HG03025 (cell line): Measurements from ENCODE around the gene CELF2.

ENCODE experiments used
- ATAC-seq: cut with Tn5 transposase; IDR thresholded peaks from one replicate; pipeline ENCODE4 v1.9.1; 2021; ENCODE audit warnings: mild to moderate bottlenecking, moderate library complexity; ENCODE audit not compliant: unreplicated experiment, low FRiP score

The CELF2 gene

GRCh38 chr10:11091517-11092102 lies 73.9 kb downstream of the CELF2 start:
- ATAC-seq, result no peak

GRCh38 chr10:11093771-11094736 lies 76.4 kb downstream of the CELF2 start:
- no peak for ATAC-seq

GRCh38 chr10:11095374-11095801 lies 77.7 kb downstream of the CELF2 start:
- no peak for ATAC-seq

GRCh38 chr10:11096422-11096821 lies 78.8 kb downstream of the CELF2 start:
- ATAC-seq, result no peak

- ATAC-seq, result no peak
Observed at GRCh38 chr10:11097686-11098085, 80.0 kb downstream of the CELF2 start.

- no peak for ATAC-seq
Observed at GRCh38 chr10:11098666-11099065, 81.0 kb downstream of the CELF2 start.

GRCh38 chr10:11104772-11105675 lies 87.4 kb downstream of the CELF2 start:
- ATAC-seq, result no peak

- ATAC-seq, result no peak
Observed at GRCh38 chr10:11105676-11106004, 88.0 kb downstream of the CELF2 start.

- no peak for ATAC-seq
Observed at GRCh38 chr10:11106621-11107374, 89.1 kb downstream of the CELF2 start.

GRCh38 chr10:11107948-11108347 lies 90.3 kb downstream of the CELF2 start:
- no peak for ATAC-seq

GRCh38 chr10:11108356-11108755 lies 90.7 kb downstream of the CELF2 start:
- no peak for ATAC-seq

- no peak for ATAC-seq
Observed at GRCh38 chr10:11109590-11109989, 91.9 kb downstream of the CELF2 start.

- no peak for ATAC-seq
Observed at GRCh38 chr10:11110539-11110938, 92.9 kb downstream of the CELF2 start.

- no peak for ATAC-seq
Observed at GRCh38 chr10:11111490-11111889, 93.8 kb downstream of the CELF2 start.

GRCh38 chr10:11112718-11113117 lies 95.0 kb downstream of the CELF2 start:
- no peak for ATAC-seq

- no peak for ATAC-seq
Observed at GRCh38 chr10:11113156-11113555, 95.5 kb downstream of the CELF2 start.

GRCh38 chr10:11114269-11114668 lies 96.6 kb downstream of the CELF2 start:
- ATAC-seq, result no peak

GRCh38 chr10:11115337-11115736 lies 97.7 kb downstream of the CELF2 start:
- no peak for ATAC-seq

- ATAC-seq, result no peak
Observed at GRCh38 chr10:11116361-11116760, 98.7 kb downstream of the CELF2 start.

- no peak for ATAC-seq
Observed at GRCh38 chr10:11116817-11117216, 99.1 kb downstream of the CELF2 start.
